HepG2 (cell line): ENCODE results near the gene PSMB10. TPM values are rescaled to one million over a fixed set of nuclear protein-coding genes. Genes with fewer than 3 reads are reported as not detected.

Experiments used
- HMG20B ChIP-seq: conservative IDR thresholded peaks from 2 replicates; pipeline ENCODE4 v1.6.1; 2016; ENCODE audit warnings: missing genetic modification reagents, missing compliant biosample characterization
- HOXA9 ChIP-seq: sonication (generic); formaldehyde crosslinking; IDR thresholded peaks from 2 replicates; pipeline ENCODE4 v1.8.1; 2022; ENCODE audit warnings: missing genetic modification reagents, mild to moderate bottlenecking, moderate library complexity, borderline replicate concordance
- KDM4B ChIP-seq: sonication (generic); formaldehyde crosslinking; IDR thresholded peaks from 2 replicates; pipeline ENCODE4 v1.4.0; 2020; ENCODE audit warnings: missing genetic modification reagents
- KLF16 ChIP-seq, 2 experiments: sonication (generic) in 1 of 2; formaldehyde crosslinking in 1 of 2; IDR thresholded peaks; 2 replicates each; pipeline versions ENCODE4 v1.6.1 to v1.8.0; 2016 to 2023; ENCODE audit warnings: missing genetic modification reagents in 2 of 2, missing compliant biosample characterization in 1 of 2
- MAFG ChIP-seq: sonication (generic); formaldehyde crosslinking; IDR thresholded peaks from 2 replicates; pipeline ENCODE4 v1.5.1; 2020; ENCODE audit warnings: mild to moderate bottlenecking, missing genetic modification reagents
- NCOR1 ChIP-seq: fragments of 200-600 bp; sonication (generic); IDR thresholded peaks from 2 replicates; pipeline ENCODE4 v1.7.0; 2017; ENCODE audit warnings: antibody characterized with exemption, low read length, borderline replicate concordance
- NR2C2 ChIP-seq: sonication (generic); formaldehyde crosslinking; IDR thresholded peaks from 2 replicates; pipeline ENCODE4 v1.4.0; 2020; ENCODE audit warnings: missing genetic modification reagents, mild to moderate bottlenecking, moderate library complexity, borderline replicate concordance
- PHB2 ChIP-seq: fragments of 450-650 bp; IDR thresholded peaks from 2 replicates; pipeline ENCODE4 v1.6.1; 2018; ENCODE audit not compliant: partially characterized antibody
- PHF20 ChIP-seq: sonication (generic); formaldehyde crosslinking; IDR thresholded peaks from 2 replicates; pipeline ENCODE4 v1.5.0; 2020; ENCODE audit warnings: mild to moderate bottlenecking, missing genetic modification reagents
- SPEN ChIP-seq: sonication (generic); formaldehyde crosslinking; IDR thresholded peaks from 2 replicates; pipeline ENCODE4 v1.5.1; 2020; ENCODE audit warnings: low read depth, mild to moderate bottlenecking, missing genetic modification reagents
- ZBTB37 ChIP-seq: sonication (generic); formaldehyde crosslinking; IDR thresholded peaks from 2 replicates; pipeline ENCODE4 v1.4.0; 2020; ENCODE audit warnings: mild to moderate bottlenecking, missing genetic modification reagents
- ZFP1 ChIP-seq: IDR thresholded peaks from 2 replicates; pipeline ENCODE4 v1.6.1; 2016
- ZNF230 ChIP-seq: sonication (generic); formaldehyde crosslinking; IDR thresholded peaks from 2 replicates; pipeline ENCODE4 v1.4.0; 2020; ENCODE audit warnings: mild to moderate bottlenecking, missing genetic modification reagents
- ZNF331 ChIP-seq: sonication (generic); formaldehyde crosslinking; IDR thresholded peaks from 2 replicates; pipeline ENCODE4 v1.4.0; 2020; ENCODE audit warnings: missing genetic modification reagents
- ZNF337 ChIP-seq: sonication (generic); formaldehyde crosslinking; IDR thresholded peaks from 2 replicates; pipeline ENCODE4 v1.5.1; 2020; ENCODE audit warnings: missing genetic modification reagents, low read depth, mild to moderate bottlenecking, borderline replicate concordance
- ZNF343 ChIP-seq: sonication (generic); formaldehyde crosslinking; IDR thresholded peaks from 2 replicates; pipeline ENCODE4 v1.4.0; 2020; ENCODE audit warnings: mild to moderate bottlenecking, missing genetic modification reagents
- ZNF430 ChIP-seq: sonication (generic); formaldehyde crosslinking; IDR thresholded peaks from 2 replicates; pipeline ENCODE4 v1.9.0; 2021; ENCODE audit warnings: mild to moderate bottlenecking, missing genetic modification reagents
- ZNF557 ChIP-seq: sonication (generic); formaldehyde crosslinking; IDR thresholded peaks from 2 replicates; pipeline ENCODE4 v1.4.0; 2020; ENCODE audit warnings: missing genetic modification reagents
- ZNF629 ChIP-seq: sonication (generic); formaldehyde crosslinking; conservative IDR thresholded peaks from 2 replicates; pipeline ENCODE4 v1.5.0; 2020; ENCODE audit warnings: missing genetic modification reagents
- ZNF646 ChIP-seq: sonication (generic); formaldehyde crosslinking; IDR thresholded peaks from 2 replicates; pipeline ENCODE4 v1.9.0; 2021; ENCODE audit warnings: mild to moderate bottlenecking, missing genetic modification reagents
- ZNF749 ChIP-seq: sonication (generic); formaldehyde crosslinking; IDR thresholded peaks from 2 replicates; pipeline ENCODE4 v1.8.0; 2022; ENCODE audit warnings: mild to moderate bottlenecking, missing genetic modification reagents, moderate library complexity, borderline replicate concordance
- ZNF768 ChIP-seq: sonication (generic); formaldehyde crosslinking; IDR thresholded peaks from 2 replicates; pipeline ENCODE4 v1.4.0; 2020; ENCODE audit warnings: missing genetic modification reagents
- ZNF776 ChIP-seq: sonication (generic); formaldehyde crosslinking; IDR thresholded peaks from 2 replicates; pipeline ENCODE4 v1.4.0; 2020; ENCODE audit warnings: mild to moderate bottlenecking, missing genetic modification reagents
- polyA plus RNA-seq, 8 experiments: library from polyadenylated mRNA; depleted of rRNA in 3 of 8; stranded (reverse) in 7 of 8; unstranded in 1 of 8; fragments of >200 nt; fragmentation: Illumina TruSeq in 4 of 8; extraction: Trizol in 4 of 8; gene quantifications; 2 replicates each; pipeline versions ENCODE4 v1.2.1 to v1.2.3, GENCODE V29; 2011 to 2016; ENCODE audit warnings: low read depth in 4 of 8, missing spikeins in 1 of 8, mixed read lengths in 1 of 8; ENCODE audit not compliant: insufficient read depth in 1 of 8
- total RNA-seq, 5 experiments: library from RNA; depleted of rRNA; stranded (reverse); fragments of >200 nt; fragmentation: Illumina TruSeq; extraction: Trizol; gene quantifications; 2 replicates each; pipeline ENCODE4 v1.2.3, GENCODE V29; 2016; ENCODE audit warnings: low read depth in 1 of 5

PSMB10 gene
- total and polyA plus RNA-seq, 2 of the 13 experiments (the other 11 are each of a cell fraction or from before 2014, with no cell fraction given) = 12.7 to 65.9 TPM

GRCh38 chr16:67968400-67969253, 32.0 kb upstream of the PSMB10 start, which contains the start of gene SLC12A4 (continued):
- TF ChIP-seq MAFG (CRISPR knock-in tag) (no peak), ZFP1 (CRISPR knock-in tag) (peak; percentile 61; the same call in 1 of the 2 replicates), HOXA9 (CRISPR knock-in tag) (peak; percentile 70; the same call in 1 of the 2 replicates), ZNF337 (CRISPR knock-in tag) (0 out of 2 replicates have a peak, but pooled peaks have one; percentile 30), ZBTB37 (CRISPR knock-in tag) (0 out of 2 replicates have a peak, but pooled peaks have one; percentile 39), ZNF646 (0 out of 2 replicates have a peak, but pooled peaks have one; percentile 3), NR2C2 (CRISPR knock-in tag) (peak; percentile 42; the same call in 1 of the 2 replicates), KDM4B (peak; percentile 53; the same call in 1 of the 2 replicates), KLF16 (CRISPR knock-in tag; IDR thresholded peaks at IDR 0.05) (peak in 1 of 2 experiments; percentile 94; a peak in 2 of 4 replicates), ZNF230 (CRISPR knock-in tag) (peak; percentile 49; the same call in 1 of the 2 replicates), ZNF776 (CRISPR knock-in tag) (no peak; the same call in 1 of the 2 replicates), PHF20 (CRISPR knock-in tag) (no peak), ZNF343 (CRISPR knock-in tag) (no peak), ZNF768 (CRISPR knock-in tag) (peak; percentile 100), ZNF430 (CRISPR knock-in tag) (peak; percentile 97), NCOR1 (no peak; the same call in 1 of the 2 replicates), HMG20B (CRISPR knock-in tag) (no peak), ZNF629 (CRISPR knock-in tag) (0 out of 2 replicates have a peak, but pooled peaks have one; percentile 27), ZNF749 (CRISPR knock-in tag) (no peak; the same call in 1 of the 2 replicates), ZNF557 (CRISPR knock-in tag) (no peak), ZNF331 (CRISPR knock-in tag) (no peak; the same call in 1 of the 2 replicates), PHB2 (no peak), SPEN (CRISPR knock-in tag) (peak; percentile 71; the same call in 1 of the 2 replicates)
